Testis (tissue), 2 donors: ENCODE results near the gene CBX5.

Experiments used
- POLR2A ChIP-seq: fragments of 450-650 bp; IDR thresholded peaks from one replicate; pipeline ENCODE4 v1.6.1; 2017; ENCODE audit warnings: antibody characterized with exemption, mild to moderate bottlenecking, moderate library complexity
- TF ChIP-seq, protein P1 (sequence below), 3 experiments: fragments of 450-650 bp in 2 of 3; fragments of 200-600 bp in 1 of 3; sonication (generic) in 1 of 3; IDR thresholded peaks; one replicate each; pipeline ENCODE4 v1.5.1; 2016 to 2019; ENCODE audit warnings: antibody characterized with exemption in 3 of 3, mild to moderate bottlenecking in 2 of 3, moderate library complexity in 1 of 3

DNA sequence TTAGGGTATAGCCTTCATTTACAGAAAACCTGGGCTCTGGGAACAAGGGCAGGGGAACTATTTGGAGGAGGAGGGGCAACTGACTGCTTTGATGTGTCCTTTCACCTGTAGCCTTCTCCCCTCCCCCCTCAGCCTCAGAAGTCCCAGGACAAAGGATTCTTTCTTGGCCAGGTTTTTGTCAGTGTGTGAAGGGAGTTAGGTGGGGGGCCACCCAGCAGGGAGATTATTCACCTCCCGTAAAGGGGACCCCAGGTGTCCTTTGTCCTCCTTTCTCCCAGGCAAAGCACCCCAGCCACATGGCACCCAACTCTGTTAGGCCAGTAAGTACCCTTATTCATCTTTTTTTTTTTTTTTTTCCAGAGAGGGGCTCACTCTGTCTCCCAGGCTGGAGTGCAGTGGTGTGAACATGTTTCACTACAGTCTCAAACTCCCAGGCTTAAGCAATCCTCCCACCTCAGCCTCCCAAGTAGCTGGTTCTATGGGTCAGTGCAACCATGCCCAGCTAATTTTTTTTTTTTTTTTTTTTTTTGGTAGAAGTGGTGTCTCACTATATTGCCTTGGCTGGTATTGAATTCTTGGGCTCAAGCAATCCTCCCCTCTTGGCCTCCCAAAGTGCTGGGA is 21.6 kb upstream of the CBX5 start:
- TF ChIP-seq POLR2A: no peak
- TF ChIP-seq, protein P1, sequence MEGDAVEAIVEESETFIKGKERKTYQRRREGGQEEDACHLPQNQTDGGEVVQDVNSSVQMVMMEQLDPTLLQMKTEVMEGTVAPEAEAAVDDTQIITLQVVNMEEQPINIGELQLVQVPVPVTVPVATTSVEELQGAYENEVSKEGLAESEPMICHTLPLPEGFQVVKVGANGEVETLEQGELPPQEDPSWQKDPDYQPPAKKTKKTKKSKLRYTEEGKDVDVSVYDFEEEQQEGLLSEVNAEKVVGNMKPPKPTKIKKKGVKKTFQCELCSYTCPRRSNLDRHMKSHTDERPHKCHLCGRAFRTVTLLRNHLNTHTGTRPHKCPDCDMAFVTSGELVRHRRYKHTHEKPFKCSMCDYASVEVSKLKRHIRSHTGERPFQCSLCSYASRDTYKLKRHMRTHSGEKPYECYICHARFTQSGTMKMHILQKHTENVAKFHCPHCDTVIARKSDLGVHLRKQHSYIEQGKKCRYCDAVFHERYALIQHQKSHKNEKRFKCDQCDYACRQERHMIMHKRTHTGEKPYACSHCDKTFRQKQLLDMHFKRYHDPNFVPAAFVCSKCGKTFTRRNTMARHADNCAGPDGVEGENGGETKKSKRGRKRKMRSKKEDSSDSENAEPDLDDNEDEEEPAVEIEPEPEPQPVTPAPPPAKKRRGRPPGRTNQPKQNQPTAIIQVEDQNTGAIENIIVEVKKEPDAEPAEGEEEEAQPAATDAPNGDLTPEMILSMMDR (IDR thresholded peaks at IDR 0.05): no peak
